ENCODE results near the gene ADM2. TPM values are rescaled to one million over a fixed set of nuclear protein-coding genes. Genes with fewer than 3 reads are reported as not detected.

ADM2 gene
- total RNA-seq, 1 donor = 9.4 TPM

DNA sequence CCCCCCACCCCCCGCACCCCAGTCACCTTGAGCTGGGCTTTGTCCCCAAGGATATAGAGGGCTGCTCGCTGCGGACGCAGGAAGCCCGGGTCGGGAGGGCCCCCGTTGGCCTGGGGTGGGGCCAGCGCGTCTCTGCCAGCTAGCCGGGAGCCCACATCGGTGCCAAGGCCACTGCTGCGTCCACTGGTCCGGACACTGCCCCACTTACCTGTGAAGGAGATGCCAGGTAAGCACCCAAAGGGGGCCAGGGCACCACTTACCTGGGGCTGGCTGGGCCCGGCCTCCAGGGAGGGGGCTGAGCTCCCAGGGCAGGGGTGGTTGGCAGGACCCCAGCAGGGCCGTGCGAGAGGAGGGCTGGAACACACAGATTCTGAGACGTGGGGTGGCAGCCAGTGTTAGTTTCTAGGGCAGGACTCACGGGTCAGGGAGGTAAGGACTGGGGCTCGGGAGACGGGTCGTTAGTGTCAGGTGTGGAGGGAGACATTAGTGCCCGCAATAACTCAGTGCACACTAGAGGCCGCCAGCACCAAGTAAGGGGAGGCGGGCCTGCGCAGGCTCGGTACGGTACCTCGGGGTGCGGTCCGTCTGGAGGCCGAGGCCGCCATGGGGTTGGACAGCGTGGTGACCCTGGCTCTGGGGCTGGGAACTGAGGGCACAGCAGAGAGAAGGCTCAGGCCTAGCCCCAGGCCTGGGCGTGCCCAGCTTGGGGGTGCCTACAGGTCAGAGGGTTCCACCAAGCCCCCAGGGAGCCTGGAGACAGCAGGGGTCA is 24.7 kb upstream of the ADM2 start:
- no peak overlapping the region for H2AFZ ChIP-seq (ENCODE audit: low read length)
- no peak overlapping the region for H3K27ac ChIP-seq (ENCODE audit: low read depth, low read length)
- H3K27me3 ChIP-seq (ENCODE audit: insufficient read depth, low read length) = no peaks in the 10 kb centered on the region
- H3K79me2 ChIP-seq (ENCODE audit: insufficient read depth, low read length) = no peaks in the 10 kb centered on the region
- TF ChIP-seq, protein P1, sequence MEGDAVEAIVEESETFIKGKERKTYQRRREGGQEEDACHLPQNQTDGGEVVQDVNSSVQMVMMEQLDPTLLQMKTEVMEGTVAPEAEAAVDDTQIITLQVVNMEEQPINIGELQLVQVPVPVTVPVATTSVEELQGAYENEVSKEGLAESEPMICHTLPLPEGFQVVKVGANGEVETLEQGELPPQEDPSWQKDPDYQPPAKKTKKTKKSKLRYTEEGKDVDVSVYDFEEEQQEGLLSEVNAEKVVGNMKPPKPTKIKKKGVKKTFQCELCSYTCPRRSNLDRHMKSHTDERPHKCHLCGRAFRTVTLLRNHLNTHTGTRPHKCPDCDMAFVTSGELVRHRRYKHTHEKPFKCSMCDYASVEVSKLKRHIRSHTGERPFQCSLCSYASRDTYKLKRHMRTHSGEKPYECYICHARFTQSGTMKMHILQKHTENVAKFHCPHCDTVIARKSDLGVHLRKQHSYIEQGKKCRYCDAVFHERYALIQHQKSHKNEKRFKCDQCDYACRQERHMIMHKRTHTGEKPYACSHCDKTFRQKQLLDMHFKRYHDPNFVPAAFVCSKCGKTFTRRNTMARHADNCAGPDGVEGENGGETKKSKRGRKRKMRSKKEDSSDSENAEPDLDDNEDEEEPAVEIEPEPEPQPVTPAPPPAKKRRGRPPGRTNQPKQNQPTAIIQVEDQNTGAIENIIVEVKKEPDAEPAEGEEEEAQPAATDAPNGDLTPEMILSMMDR (IDR thresholded peaks at IDR 0.05; ENCODE audit: extremely low read depth, low read depth, low read length) = no peak
- peaks cover 4% of the 10 kb centered on the region for H4K20me1 ChIP-seq (ENCODE audit: insufficient read depth, low read length)
- no peaks in the 10 kb centered on the region for H3K9me3 ChIP-seq (ENCODE audit: low read depth, low read length)
- H3K4me3 ChIP-seq (ENCODE audit: insufficient read depth, low read length) = no peak overlapping the region
- no peak for DNase-seq (ENCODE audit: insufficient read length, low spot score, missing footprints)
- no peaks in the 10 kb centered on the region for H3K4me1 ChIP-seq (ENCODE audit: insufficient read depth, low read length)
- no peak overlapping the region for H3K4me2 ChIP-seq (ENCODE audit: insufficient read depth, low read length)
- H3K36me3 ChIP-seq (ENCODE audit: insufficient read depth, low read length) = peaks cover 54% of the 10 kb centered on the region

DNA sequence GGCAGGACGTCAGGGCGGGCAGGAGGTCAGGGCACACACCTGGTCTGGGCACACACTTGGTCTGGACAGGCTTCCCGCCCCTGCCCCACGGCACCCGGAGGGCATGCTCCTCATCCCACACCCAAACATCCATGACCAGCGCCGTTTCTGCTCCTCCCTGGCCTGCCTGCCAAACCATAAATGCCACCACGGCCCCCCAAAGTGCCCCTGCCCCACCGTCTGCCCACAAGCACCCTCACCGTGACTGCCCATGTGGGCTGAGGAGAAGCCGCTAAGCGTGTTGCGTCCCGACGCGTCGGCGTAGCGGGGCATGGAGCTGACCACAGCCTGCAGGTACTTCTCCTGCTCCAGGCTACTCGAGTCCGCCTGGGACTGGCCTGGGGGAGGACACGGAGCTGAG is 22.3 kb upstream of the ADM2 start:
- Histone ChIP-seq H3K36me3 (ENCODE audit: insufficient read depth, low read length) (peaks cover 60% of the 10 kb centered on the region), H3K4me2 (ENCODE audit: insufficient read depth, low read length) (no peak overlapping the region), H4K20me1 (ENCODE audit: insufficient read depth, low read length) (peaks cover 2% of the 10 kb centered on the region), H3K4me1 (ENCODE audit: insufficient read depth, low read length) (no peaks in the 10 kb centered on the region), H3K79me2 (ENCODE audit: insufficient read depth, low read length) (no peaks in the 10 kb centered on the region), H3K9me3 (ENCODE audit: low read depth, low read length) (no peaks in the 10 kb centered on the region), H3K27ac (ENCODE audit: low read depth, low read length) (no peak overlapping the region), H3K4me3 (ENCODE audit: insufficient read depth, low read length) (no peak overlapping the region), H3K27me3 (ENCODE audit: insufficient read depth, low read length) (no peaks in the 10 kb centered on the region), H2AFZ (ENCODE audit: low read length) (no peak overlapping the region)
- TF ChIP-seq, protein P1 (IDR thresholded peaks at IDR 0.05; ENCODE audit: extremely low read depth, low read depth, low read length) = no peak
- DNase-seq (ENCODE audit: insufficient read length, low spot score, missing footprints) = no peak

DNA sequence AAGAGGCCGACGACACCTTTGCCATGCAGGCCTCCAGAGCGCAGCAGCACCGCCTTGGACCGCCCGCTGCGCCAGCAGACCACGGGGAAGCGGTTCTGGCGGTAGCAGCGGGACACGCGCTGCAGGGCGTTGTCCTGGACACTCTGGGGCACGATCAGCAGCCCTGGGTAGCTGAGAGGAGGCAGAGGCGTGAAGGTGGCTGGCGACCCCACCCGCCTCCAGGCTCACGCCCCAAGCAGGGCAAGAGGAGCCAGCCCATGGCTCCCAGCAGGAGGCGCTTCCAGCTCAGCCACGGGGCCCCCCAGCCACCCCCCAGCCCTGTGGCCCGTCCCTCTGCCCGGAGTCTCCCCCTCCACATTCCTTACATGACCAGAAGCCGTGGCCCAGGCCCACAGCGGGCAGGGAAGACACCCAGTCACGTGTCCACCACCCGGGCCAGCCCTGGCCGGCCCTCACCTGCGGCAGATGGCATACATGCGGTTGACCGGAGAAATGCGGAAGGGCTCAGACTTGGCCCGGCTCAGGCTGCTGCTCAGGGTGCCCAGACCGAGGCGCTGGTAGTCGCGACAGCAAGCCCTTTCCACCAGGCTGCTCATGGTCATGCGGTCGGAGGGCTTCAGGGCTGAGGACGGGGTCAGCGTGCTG is 21.7 kb upstream of the ADM2 start:
- H3K27ac ChIP-seq (ENCODE audit: low read depth, low read length) = no peak overlapping the region
- H3K36me3 ChIP-seq (ENCODE audit: insufficient read depth, low read length) = peaks cover 60% of the 10 kb centered on the region
- no peaks in the 10 kb centered on the region for H3K4me1 ChIP-seq (ENCODE audit: insufficient read depth, low read length)
- no peak overlapping the region for H2AFZ ChIP-seq (ENCODE audit: low read length)
- no peak for DNase-seq (ENCODE audit: insufficient read length, low spot score, missing footprints)
- no peak overlapping the region for H3K4me2 ChIP-seq (ENCODE audit: insufficient read depth, low read length)
- H3K4me3 ChIP-seq (ENCODE audit: insufficient read depth, low read length) = no peak overlapping the region
- peaks cover 2% of the 10 kb centered on the region for H4K20me1 ChIP-seq (ENCODE audit: insufficient read depth, low read length)
- H3K27me3 ChIP-seq (ENCODE audit: insufficient read depth, low read length) = no peaks in the 10 kb centered on the region
- TF ChIP-seq, protein P1 (IDR thresholded peaks at IDR 0.05; ENCODE audit: extremely low read depth, low read depth, low read length) = no peak
- H3K9me3 ChIP-seq (ENCODE audit: low read depth, low read length) = no peaks in the 10 kb centered on the region
- H3K79me2 ChIP-seq (ENCODE audit: insufficient read depth, low read length) = no peaks in the 10 kb centered on the region

DNA sequence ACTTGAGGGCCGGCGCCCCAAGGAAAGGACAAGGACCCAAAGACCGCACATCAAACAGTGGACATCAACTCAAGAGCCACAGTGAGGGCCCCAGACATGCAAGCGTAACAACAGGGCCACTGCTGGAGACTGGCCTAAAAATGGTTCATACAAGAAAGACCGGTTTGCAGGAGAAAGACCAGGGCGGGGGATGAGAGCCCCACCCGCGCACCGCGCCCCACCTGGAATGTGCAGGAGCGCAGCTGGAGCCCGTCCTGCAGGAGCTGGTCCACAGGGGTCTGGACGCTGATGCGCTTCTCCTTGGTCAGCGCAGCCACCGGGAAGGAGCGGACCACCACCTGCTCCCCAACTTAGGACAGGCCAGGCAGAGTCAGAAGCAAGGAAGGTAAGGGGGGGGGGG is 20.4 kb upstream of the ADM2 start:
- Histone ChIP-seq H3K9me3 (ENCODE audit: low read depth, low read length) (no peaks in the 10 kb centered on the region), H3K36me3 (ENCODE audit: insufficient read depth, low read length) (peaks cover 62% of the 10 kb centered on the region)

More for the DNA sequence above, 20.4 kb upstream of the ADM2 start:
- H3K27ac ChIP-seq (ENCODE audit: low read depth, low read length) = no peak overlapping the region
- no peak overlapping the region for H3K4me2 ChIP-seq (ENCODE audit: insufficient read depth, low read length)
- no peaks in the 10 kb centered on the region for H3K79me2 ChIP-seq (ENCODE audit: insufficient read depth, low read length)
- H4K20me1 ChIP-seq (ENCODE audit: insufficient read depth, low read length) = peaks cover 2% of the 10 kb centered on the region
- H2AFZ ChIP-seq (ENCODE audit: low read length) = no peak overlapping the region
- no peak for DNase-seq (ENCODE audit: insufficient read length, low spot score, missing footprints)
- H3K27me3 ChIP-seq (ENCODE audit: insufficient read depth, low read length) = no peaks in the 10 kb centered on the region
- no peaks in the 10 kb centered on the region for H3K4me1 ChIP-seq (ENCODE audit: insufficient read depth, low read length)
- no peak overlapping the region for H3K4me3 ChIP-seq (ENCODE audit: insufficient read depth, low read length)
- TF ChIP-seq, protein P1 (IDR thresholded peaks at IDR 0.05; ENCODE audit: extremely low read depth, low read depth, low read length) = no peak
